Right atrium auricular region (tissue), 2 donors: ENCODE measurements around the gene NINL. TPM values are rescaled to one million over a fixed set of nuclear protein-coding genes. Genes with fewer than 3 reads are reported as not detected.
"Not testable (repeated sequence)": the region's sequence is repeated elsewhere in the genome, so short reads cannot be mapped to it uniquely, and the experiment has no call there.

Experiments used
- DNase-seq: peaks from one replicate; pipeline ENCODE4 v3.0.0-alpha.2; 2019; ENCODE audit warnings: low spot score
- H3K27ac ChIP-seq, 2 donors: fragments of 200-600 bp; sonication (generic); 1 replicate in 1 of 2; 2 replicates in 1 of 2; pipeline ENCODE4 v1.5.1; 2016 to 2019
- H3K27me3 ChIP-seq, 2 donors: fragments of 200-600 bp; sonication (generic); one replicate each; pipeline versions ENCODE4 v1.5.1 to v1.6.0; 2017 to 2019
- H3K36me3 ChIP-seq: fragments of 200-600 bp; sonication (generic); one replicate; pipeline ENCODE4 v1.5.1; 2016
- H3K4me1 ChIP-seq, 2 donors: fragments of 200-600 bp; sonication (generic); one replicate each; pipeline versions ENCODE4 v1.5.1 to v1.6.0; 2017 to 2019
- H3K4me3 ChIP-seq, 2 donors: fragments of 200-600 bp; sonication (generic); 1 replicate in 1 of 2; 2 replicates in 1 of 2; pipeline ENCODE4 v1.5.1; 2017 to 2019; ENCODE audit warnings: mild to moderate bottlenecking in 1 of 2, moderate library complexity in 1 of 2
- H3K9me3 ChIP-seq, 2 donors: fragments of 200-600 bp; sonication (generic); one replicate each; pipeline ENCODE4 v1.5.1; 2019
- CTCF ChIP-seq, 2 donors: fragments of 200-600 bp; sonication (generic); IDR thresholded peaks; one replicate each; pipeline ENCODE4 v1.5.1; 2019; ENCODE audit warnings: antibody characterized with exemption in 2 of 2
- total RNA-seq, 2 donors: library from RNA; depleted of rRNA; stranded (reverse); fragments of >200 nt; gene quantifications; one replicate each; pipeline ENCODE4 v1.1.0, GENCODE V29; 2016

NINL gene
- total RNA-seq, 2 donors from 2014 or later = 3.7 to 4.8 TPM

- Histone ChIP-seq H3K27ac (no peak overlapping the region), H3K9me3 (no peaks in the 10 kb centered on the region), H3K36me3 (no peaks in the 10 kb centered on the region), H3K4me1 (peaks cover 0 to 10% of the 10 kb centered on the region in 2 donors), H3K4me3 (no peak overlapping the region), H3K27me3 (no peaks in the 10 kb centered on the region)
- no peak for DNase-seq
- no peak for TF ChIP-seq CTCF (IDR thresholded peaks at IDR 0.05)
Observed at GRCh38 chr20:25586877-25587276, 1.5 kb upstream of the NINL start.

- H3K36me3 ChIP-seq, DNase-seq, H3K9me3 ChIP-seq, H3K27ac ChIP-seq, H3K27me3 ChIP-seq, H3K4me3 ChIP-seq: not testable (repeated sequence)
- peaks cover 0 to 10% of the 10 kb centered on the region in 2 donors for H3K4me1 ChIP-seq
Observed at GRCh38 chr20:25583607-25584006, 1.7 kb downstream of the NINL start.

GRCh38 chr20:25580711-25581110 lies 4.6 kb downstream of the NINL start:
- Histone ChIP-seq H3K4me3 (no peak overlapping the region), H3K36me3 (no peaks in the 10 kb centered on the region), H3K4me1 (peaks cover 0 to 10% of the 10 kb centered on the region in 2 donors), H3K27ac (no peak overlapping the region), H3K27me3 (no peaks in the 10 kb centered on the region), H3K9me3 (no peaks in the 10 kb centered on the region)
- no peak for DNase-seq
- TF ChIP-seq CTCF (IDR thresholded peaks at IDR 0.05) = no peak

DNA sequence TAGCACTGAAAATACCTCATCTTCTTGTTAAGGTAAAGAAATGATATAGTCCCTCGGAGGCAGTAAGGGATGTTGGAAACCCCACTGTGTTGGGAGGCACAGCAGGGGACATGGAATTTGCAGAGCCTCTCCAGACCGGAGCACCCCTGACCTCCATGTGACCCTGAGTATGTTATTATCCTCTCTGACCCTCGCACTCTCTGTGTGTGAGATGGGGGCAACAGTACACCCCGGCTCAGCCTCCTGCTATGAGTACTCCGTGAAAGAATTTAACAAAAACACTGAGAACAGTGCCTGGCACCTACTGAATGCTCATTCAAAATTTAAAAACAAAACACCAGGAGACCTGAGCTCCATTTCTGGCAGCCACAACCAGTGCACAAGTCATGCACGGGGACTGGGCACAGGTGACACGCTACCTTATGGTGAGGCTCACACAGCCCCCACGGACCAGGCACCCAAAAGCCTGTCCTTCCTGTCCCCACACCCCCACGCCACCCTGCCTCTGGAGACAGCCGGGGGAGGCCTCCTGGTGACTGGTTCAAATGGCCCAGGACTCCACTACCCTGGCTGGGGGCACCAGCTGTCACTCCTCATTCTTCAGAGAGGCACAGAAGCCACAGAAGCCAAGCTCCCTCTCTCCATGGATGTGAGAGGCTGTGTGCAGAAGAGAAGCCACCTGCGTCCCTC lies 6.1 kb downstream of the NINL start:
- Histone ChIP-seq H3K4me1 (peaks cover 0 to 2% of the 10 kb centered on the region in 2 donors), H3K36me3 (no peaks in the 10 kb centered on the region), H3K27me3 (no peaks in the 10 kb centered on the region), H3K9me3 (no peaks in the 10 kb centered on the region), H3K4me3 (no peak overlapping the region), H3K27ac (no peak overlapping the region)
- DNase-seq = no peak
- TF ChIP-seq CTCF (IDR thresholded peaks at IDR 0.05) = no peak

DNA sequence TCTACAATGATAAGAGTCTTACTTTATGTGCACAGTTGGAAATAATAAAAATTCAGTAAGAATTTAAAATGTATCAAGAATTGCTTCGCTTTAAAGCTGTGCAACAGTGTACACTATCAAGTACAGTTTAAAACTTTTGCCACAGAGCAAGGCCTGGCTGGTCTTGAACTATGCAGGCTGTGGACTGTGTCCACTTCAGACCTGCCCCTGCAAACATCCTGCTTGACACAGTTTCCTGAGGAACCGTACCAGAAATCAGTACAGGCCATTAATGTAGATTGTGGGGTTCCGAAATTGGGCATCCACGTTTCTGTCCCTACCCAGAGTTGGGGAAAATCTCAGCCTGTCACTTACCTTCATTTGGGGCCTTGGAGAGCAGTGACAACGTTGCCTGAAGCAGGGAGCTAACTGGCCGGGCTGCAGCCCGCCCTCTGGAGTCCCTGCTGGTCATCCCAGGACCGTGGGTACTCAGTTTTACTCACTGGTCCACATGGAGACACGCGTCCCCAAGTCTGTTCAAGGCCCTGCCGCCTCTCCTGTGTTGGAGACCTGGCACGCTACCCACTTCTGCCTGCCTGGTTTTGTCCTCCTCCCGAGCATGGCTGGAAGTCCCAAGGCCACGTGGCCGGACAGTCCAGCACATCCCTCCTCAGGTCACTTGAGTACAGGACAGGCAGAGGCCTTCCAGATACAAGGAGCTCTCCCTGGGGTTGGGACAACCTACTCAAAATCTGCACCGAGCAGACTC lies 8.4 kb downstream of the NINL start:
- H3K9me3 ChIP-seq = no peaks in the 10 kb centered on the region
- no peaks in the 10 kb centered on the region for H3K36me3 ChIP-seq
- no peaks in the 10 kb centered on the region for H3K27me3 ChIP-seq
- no peak for DNase-seq
- H3K4me3 ChIP-seq = no peak overlapping the region
- H3K4me1 ChIP-seq = no peaks in the 10 kb centered on the region
- no peak overlapping the region for H3K27ac ChIP-seq
- no peak for TF ChIP-seq CTCF (IDR thresholded peaks at IDR 0.05)

GRCh38 chr20:25574411-25574810 lies 10.9 kb downstream of the NINL start:
- H3K9me3 ChIP-seq = no peaks in the 10 kb centered on the region
- DNase-seq = no peak
- H3K4me3 ChIP-seq = no peak overlapping the region
- TF ChIP-seq CTCF (IDR thresholded peaks at IDR 0.05) = no peak
- no peaks in the 10 kb centered on the region for H3K36me3 ChIP-seq
- H3K27ac ChIP-seq = no peak overlapping the region
- H3K27me3 ChIP-seq = no peaks in the 10 kb centered on the region
- H3K4me1 ChIP-seq = no peaks in the 10 kb centered on the region
